Cardiac septum (tissue), 1 donor: ENCODE measurements around the gene FLNC. TPM values are rescaled to one million over a fixed set of nuclear protein-coding genes. Genes with fewer than 3 reads are reported as not detected.

Experiments
- DNase-seq: peaks from one replicate; pipeline ENCODE4 v3.0.0-alpha.2; 2020; ENCODE audit warnings: low spot score
- intact Hi-C: fragments of 100-400 bp; cut with DNase I; formaldehyde crosslinking; loops from one replicate; pipeline ENCODE4 v1.14.0; 2022
- total RNA-seq: library from RNA; stranded (reverse); fragmentation: NEBNext Ultra II Directional; extraction: Animal tissue kit (Norgen Biotek cat#: 25700); gene quantifications from one replicate; pipeline ENCODE4 v1.2.1, GENCODE V29; 2021
- donor health status: DM: no; HTN: no; CAD: no.

The FLNC gene
- total RNA-seq, 1 donor from 2014 or later, result 1,261 TPM

DNA sequence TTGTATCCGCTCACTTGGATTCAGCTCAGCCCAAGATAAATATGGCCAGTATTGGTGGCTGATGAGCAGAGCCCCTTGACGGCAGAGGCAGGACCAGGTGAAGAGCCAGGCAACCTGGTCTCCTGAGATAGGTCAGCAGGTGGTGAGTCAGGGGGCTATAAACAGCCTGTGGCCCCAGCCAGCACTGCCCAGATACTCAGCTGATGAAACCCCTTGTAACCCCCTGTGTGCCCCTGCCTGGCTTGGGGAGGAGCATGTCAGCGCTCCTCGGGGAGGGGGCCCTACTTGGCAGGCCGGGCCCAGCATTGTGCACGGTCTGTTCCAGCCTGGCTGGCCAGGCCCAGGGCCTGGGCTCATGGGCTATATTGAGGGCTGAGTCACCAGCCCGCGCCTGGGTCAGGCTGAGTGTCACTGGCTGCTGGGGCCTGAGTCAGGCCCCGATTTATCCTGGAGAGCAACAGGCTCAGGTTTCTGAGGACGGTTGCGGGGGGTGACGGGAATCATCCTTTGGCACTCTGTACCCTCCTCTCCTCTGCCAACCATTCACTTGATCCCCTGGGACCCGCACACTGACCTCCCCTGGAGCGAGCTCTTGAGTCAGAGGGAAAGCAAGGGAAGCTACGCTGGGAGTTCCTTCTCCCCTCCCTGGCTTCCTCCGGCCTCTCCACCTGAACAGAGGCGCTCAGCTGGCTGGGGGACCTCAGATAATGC is 2.8 kb upstream of the FLNC start:
- intact Hi-C loops, result loop anchor here (2.0 to 5.0 kb wide), 3 partner anchors 35 to 89 kb away; partner anchors contain the start of genes CALU and CCDC136
- DNase-seq, result peak; percentile 87

DNA sequence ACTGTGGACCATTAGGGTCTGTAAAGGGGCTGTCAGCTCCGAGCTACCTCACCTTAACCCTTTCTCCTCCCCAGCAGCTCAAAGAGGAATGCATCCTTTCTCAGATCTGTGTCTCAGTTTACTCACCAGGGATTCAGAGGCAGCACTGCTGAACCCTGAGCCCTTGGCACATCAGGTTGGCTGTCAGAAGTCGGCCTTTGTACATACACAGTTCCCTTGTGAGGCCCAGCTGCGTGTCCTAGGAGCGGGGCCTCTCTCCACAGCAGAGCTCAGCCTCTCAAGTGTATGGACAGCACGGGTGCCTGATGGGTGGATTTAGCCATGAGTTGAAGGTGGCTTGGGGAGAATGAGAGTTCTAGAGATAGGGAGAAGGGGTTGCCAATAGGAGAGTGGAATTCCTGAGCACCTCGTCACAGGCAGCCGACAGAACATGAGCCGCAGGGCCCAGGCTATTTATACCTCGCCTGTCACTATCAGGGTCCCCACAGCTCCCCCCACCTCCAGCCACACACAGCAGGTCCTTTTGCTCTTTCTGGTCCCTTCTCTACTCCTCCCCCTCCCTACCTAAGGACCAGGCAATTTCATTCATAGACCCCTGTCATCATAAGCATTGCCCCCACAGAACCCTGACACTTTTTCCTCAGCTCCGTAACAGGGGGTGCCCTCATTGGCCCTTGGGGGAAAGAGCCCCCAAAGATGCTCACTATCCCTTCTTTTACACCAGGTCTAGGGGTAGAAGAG is 2.1 kb upstream of the FLNC start:
- intact Hi-C loops, result loop anchor here (2.0 to 5.0 kb wide), 3 partner anchors 36 to 89 kb away; partner anchors contain the start of genes CALU and CCDC136
- DNase-seq, result no peak

DNA sequence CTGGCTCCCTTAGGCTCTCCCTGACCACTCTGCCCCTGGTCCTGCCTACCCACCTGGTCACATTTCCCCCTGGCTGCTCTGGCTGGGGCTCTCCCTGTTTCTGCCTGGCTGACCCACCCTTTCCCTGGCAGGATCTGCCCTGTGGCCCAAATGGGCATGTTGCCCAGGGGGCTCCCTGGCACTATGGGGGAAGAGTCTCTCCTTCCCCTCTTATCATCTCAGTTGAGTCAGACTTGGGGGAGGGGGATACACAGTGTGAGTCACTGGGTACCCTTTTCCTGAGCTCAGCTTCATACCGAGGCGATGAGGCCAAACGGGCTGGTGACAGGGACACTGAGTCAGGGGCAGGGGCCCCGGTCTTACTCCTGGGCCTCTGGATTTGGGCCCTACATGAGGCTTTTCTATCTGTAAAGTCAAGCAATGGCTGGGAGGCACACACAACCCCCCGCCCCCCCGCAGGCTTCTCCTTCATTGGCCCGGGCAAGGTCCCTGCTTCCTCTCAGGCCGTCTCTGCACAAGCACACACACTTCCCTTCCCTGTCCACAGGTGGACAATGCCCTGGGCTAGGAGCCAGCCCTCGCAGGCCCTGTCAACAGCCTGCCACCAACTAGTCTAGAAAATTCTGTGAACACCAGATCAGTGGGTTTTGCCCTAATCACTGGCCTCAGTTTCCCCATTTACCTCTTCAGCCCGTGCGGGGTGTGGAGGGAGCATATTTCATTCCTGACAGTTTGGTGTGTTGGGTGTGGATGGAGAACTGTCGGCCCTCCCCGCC is 627 bp upstream of the FLNC start:
- DNase-seq, result no peak
- intact Hi-C loops, result loop anchor here (5.0 kb wide), 2 partner anchors 37 to 72 kb away; partner anchors contain the start of gene CCDC136

GRCh38 chr7:128831178-128831993 is 1.2 kb downstream of the FLNC start:
- intact Hi-C loops, result no loop called here
- no peak for DNase-seq

DNA sequence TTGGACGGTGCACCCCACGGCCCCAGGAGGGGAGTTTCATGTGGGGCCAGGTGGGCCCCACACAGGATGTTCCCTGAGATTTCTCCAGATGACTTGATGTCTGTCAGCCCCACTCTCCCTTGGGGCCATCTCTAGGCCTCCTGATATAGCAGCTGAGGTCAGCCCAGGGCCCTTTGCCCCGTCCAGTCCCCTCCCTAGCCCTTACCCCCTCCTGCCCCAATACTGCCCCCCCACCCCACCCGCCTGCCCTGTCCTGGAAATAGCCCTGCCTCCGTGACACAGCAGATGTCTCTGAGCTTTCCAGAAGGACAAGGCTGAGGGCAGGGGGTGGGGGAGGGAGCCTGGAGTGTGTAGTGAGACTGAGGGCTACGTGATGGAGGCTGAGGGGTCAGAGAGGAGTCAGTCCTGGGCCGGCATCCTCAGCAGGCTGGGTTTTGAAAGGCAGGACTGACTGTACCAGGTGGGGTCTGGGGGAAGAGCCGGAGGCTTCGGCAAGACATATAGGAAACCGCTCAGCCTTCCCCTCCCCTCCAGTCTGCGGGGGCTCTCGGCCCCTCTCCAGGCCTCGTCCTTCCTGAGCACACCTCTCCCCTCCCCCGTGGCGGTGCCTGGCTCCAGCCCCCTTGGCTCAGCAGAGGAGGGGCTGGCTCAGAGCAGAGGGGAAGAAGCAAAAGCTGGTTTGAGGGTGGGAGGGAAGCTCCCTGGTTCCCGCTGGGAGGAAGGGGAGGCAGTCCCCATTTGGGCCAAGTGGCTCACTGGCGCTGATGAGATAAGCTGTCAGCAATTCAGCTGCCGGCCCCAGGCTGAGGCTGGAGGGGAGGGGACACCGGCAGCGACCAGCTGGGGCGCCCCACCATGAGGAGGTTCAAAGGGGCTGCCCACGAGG is 2.0 kb downstream of the FLNC start:
- intact Hi-C loops, result no loop called here
- DNase-seq, result no peak

DNA sequence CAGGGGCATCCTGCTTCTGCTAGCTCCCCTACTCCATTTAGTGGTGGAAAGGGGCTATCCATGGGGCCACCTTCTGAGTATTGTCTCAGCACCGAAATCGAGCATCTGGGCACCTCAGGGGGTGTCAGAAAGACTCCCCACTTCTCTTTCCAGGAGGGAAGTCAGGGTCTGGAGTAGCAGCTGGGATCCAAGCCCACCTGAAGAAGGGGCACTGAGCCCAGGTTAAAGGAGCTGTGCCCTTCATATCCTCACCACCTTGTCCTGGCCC is 2.6 kb downstream of the FLNC start:
- DNase-seq, result no peak
- intact Hi-C loops, result no loop called here

GRCh38 chr7:128833148-128833945 is 3.1 kb downstream of the FLNC start:
- DNase-seq, result no peak
- intact Hi-C loops, result no loop called here

DNA sequence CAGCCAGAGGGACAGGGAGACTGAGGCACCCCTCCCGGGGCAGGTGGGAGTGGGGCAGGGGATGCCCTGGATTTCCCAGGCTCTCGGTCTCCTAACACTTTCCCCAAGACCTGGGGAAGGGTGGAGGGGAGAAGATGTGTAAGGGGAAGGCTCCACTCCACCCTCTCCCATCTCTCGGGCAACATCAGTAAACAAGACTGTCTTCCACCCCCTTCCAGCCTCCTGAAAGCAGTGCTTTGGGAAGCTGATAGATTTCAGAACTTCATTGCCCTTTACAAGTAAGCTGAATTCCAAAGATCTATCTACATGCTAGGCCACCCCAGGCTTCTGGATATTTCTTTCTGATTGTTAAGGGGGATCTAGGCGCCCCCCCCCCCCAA is 3.7 kb downstream of the FLNC start:
- DNase-seq, result no peak
- intact Hi-C loops, result no loop called here

DNA sequence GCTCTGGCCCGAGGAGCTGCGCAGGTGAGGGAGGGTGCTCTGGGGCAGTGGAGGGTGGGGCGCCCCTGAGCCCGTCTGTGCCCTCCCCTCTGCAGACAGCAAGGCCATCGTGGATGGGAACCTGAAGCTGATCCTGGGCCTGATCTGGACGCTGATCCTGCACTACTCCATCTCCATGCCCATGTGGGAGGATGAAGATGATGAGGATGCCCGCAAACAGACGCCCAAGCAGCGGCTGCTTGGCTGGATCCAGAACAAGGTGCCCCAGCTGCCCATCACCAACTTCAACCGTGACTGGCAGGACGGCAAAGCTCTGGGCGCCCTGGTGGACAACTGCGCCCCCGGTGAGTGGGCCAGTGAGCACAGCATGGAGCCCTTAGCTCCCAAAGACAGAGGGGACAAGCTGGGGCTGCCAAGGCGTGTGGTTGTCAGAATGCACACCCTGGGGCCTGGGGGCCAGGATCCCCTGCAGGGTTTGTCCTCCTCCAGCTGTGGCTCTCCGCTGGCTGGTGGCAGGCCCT is 5.1 kb downstream of the FLNC start:
- intact Hi-C loops, result no loop called here
- DNase-seq, result no peak

- intact Hi-C loops, result no loop called here
- DNase-seq, result no peak
Observed at GRCh38 chr7:128835790-128836641, 5.8 kb downstream of the FLNC start.

DNA sequence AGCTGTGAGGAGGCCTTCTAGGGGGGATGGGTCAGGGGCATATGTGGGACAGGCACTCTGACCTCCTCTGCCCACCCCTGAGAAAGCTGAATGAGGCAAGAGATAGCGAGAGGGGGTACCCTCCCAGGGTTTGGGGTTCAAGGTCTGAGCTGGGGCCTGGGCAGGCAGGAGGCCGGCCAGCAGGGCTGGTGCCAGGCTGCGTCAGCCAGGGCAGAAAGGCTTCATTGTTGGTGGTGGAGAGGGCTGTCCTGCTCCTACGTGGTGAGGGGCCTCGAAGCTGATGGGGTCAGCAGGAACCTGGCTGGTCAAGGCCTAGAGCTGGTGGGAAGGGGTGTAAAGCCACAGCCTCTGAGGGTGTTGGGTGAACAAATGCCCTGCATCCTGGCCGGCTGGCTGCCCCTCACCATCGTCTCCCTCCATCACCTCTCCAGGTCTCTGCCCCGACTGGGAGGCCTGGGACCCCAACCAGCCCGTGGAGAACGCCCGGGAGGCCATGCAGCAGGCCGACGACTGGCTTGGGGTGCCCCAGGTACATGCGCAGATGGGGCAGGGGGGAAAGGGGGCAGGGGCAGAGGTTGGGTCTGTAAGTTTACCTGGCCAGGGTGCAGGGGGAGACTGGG is 6.6 kb downstream of the FLNC start:
- intact Hi-C loops, result no loop called here
- DNase-seq, result no peak

DNA sequence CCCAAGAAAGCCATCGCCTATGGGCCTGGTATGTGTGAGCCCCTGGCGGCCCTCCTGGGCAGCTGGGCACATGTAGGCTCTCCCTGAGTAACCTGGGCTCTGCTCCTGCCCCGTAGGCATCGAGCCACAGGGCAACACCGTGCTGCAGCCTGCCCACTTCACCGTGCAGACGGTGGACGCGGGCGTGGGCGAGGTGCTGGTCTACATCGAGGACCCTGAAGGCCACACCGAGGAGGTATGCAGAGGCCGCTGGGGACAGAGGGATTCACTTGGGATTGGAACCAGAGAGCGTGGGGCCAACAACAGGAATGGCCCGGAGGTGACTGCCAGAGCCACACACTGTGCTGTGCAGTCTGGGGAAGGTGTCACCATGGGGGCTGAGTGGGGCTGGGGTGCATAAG is 7.3 kb downstream of the FLNC start:
- DNase-seq, result peak; percentile 75
- intact Hi-C loops, result no loop called here

DNA sequence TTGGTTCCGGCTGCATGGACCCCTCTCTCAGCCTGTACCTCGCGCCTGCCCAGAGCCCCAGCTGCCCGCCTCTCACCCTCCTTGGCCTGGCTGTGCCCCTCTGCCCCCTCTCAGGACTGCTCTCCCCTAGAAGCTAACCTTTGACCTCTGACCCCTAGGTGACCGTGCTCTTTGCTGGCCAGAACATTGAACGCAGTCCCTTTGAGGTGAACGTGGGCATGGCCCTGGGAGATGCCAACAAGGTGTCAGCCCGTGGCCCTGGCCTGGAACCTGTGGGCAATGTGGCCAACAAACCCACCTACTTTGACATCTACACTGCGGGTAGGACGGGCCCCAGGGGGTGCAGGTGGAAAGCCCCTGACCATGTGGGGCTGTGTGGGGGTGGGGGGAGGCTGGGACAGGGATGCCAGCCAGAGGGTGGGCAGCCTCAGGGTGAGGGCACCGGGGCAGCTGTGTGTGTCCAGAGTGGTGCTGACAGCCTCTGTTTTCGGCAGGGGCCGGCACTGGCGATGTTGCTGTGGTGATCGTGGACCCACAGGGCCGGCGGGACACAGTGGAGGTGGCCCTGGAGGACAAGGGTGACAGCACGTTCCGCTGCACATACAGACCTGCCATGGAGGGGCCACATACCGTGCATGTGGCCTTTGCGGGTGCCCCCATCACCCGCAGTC is 8.0 kb downstream of the FLNC start:
- peak; percentile 76 for DNase-seq
- intact Hi-C loops, result no loop called here

GRCh38 chr7:128838981-128839731 is 8.9 kb downstream of the FLNC start:
- intact Hi-C loops, result no loop called here
- DNase-seq, result no peak

DNA sequence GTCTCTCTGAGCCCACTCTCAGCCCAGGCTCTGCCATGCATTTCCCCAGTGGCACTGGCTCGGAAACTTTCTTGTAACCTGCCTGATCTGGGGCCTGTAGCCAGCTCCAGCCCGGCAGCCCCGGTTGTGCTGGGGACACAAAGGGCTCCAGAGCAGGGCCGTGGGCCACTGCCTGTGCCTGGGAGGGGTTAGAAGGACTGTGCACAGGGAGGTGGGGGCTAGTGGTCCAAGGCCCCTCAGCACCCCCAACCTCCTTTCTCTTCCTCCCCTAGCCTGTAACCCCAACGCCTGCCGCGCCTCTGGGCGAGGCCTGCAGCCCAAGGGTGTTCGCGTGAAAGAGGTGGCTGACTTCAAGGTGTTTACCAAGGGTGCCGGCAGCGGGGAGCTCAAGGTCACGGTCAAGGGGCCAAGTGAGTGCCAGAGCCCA is 9.6 kb downstream of the FLNC start:
- intact Hi-C loops, result no loop called here
- no peak for DNase-seq
